ENCODE data around the gene FUOM.

- TF ChIP-seq CTCF (IDR thresholded peaks at IDR 0.05) = no peak
- no peak for TF ChIP-seq POLR2AphosphoS5 (IDR thresholded peaks at IDR 0.05)
Observed at GRCh38 chr10:133326745-133327650, 30.8 kb downstream of the FUOM start.
